Esophagus muscularis mucosa (tissue), 4 donors: ENCODE results near the gene RAD51B. TPM values are rescaled to one million over a fixed set of nuclear protein-coding genes. Genes with fewer than 3 reads are reported as not detected.
"Not testable (repeated sequence)": the region's sequence is repeated elsewhere in the genome, so short reads cannot be mapped to it uniquely, and the experiment has no call there.

Experiments used
- DNase-seq: peaks from one replicate; pipeline ENCODE4 v3.0.0-alpha.2; 2017; ENCODE audit errors: extremely low spot score
- H3K27ac ChIP-seq, 4 donors: fragments of 200-600 bp; sonication (generic); replicated peaks in 1 of 4; 1 replicate in 3 of 4; 2 replicates in 1 of 4; pipeline ENCODE4 v1.5.1; 2016 to 2019; ENCODE audit warnings: mild to moderate bottlenecking in 1 of 4
- H3K27me3 ChIP-seq, 4 donors: fragments of 200-600 bp; sonication (generic); one replicate each; pipeline versions ENCODE4 v1.5.1 to v1.6.0; 2016 to 2019
- H3K36me3 ChIP-seq, 4 donors: fragments of 200-600 bp; sonication (generic); one replicate each; pipeline ENCODE4 v1.5.1; 2016 to 2019
- H3K4me1 ChIP-seq, 4 donors: fragments of 200-600 bp; sonication (generic); one replicate each; pipeline ENCODE4 v1.5.1; 2016 to 2019
- H3K4me3 ChIP-seq, 4 donors: fragments of 200-600 bp; sonication (generic); 1 replicate in 2 of 4; 2 replicates in 2 of 4; pipeline ENCODE4 v1.5.1; 2016 to 2019; ENCODE audit warnings: mild to moderate bottlenecking in 4 of 4, moderate library complexity in 1 of 4
- H3K9me3 ChIP-seq, 4 donors: fragments of 200-600 bp; sonication (generic); 1 replicate in 3 of 4; 2 replicates in 1 of 4; pipeline ENCODE4 v1.5.1; 2016 to 2019
- CTCF ChIP-seq, 3 experiments: fragments of 200-600 bp in 2 of 3; fragments of 450-650 bp in 1 of 3; sonication (generic) in 2 of 3; IDR thresholded peaks; one replicate each; pipeline ENCODE4 v1.5.1; 2017 to 2019; ENCODE audit warnings: antibody characterized with exemption in 3 of 3, mild to moderate bottlenecking in 2 of 3, moderate library complexity in 1 of 3
- EP300 ChIP-seq: sonication (generic); formaldehyde crosslinking; IDR thresholded peaks from one replicate; pipeline ENCODE4 v1.6.1; 2017; ENCODE audit warnings: antibody characterized with exemption
- POLR2A ChIP-seq: fragments of 450-650 bp; IDR thresholded peaks from one replicate; pipeline ENCODE4 v1.6.1; 2017; ENCODE audit warnings: antibody characterized with exemption, moderate library complexity, mild to moderate bottlenecking, low read depth
- POLR2AphosphoS5 ChIP-seq, 2 donors: sonication (generic); formaldehyde crosslinking; IDR thresholded peaks; one replicate each; pipeline ENCODE4 v1.6.1; 2017; ENCODE audit warnings: antibody characterized with exemption in 2 of 2
- WGBS: methylation state at CpG from one replicate; pipeline ENCODE4 v1.1.5; 2018; 5-methylcytosine and 5-hydroxymethylcytosine counted together
- intact Hi-C: fragments of 100-400 bp; cut with DNase I; formaldehyde crosslinking; loops from one replicate; pipeline ENCODE4 v1.15.1; 2023
- total RNA-seq, 4 donors: library from RNA; depleted of rRNA; stranded (reverse); fragments of >200 nt; gene quantifications; one replicate each; pipeline versions ENCODE4 v1.1.0 to v1.2.1, GENCODE V29; 2016

The RAD51B gene
- total RNA-seq, 4 donors from 2014 or later, result 2.8 to 11.1 (median 5.1) TPM

DNA sequence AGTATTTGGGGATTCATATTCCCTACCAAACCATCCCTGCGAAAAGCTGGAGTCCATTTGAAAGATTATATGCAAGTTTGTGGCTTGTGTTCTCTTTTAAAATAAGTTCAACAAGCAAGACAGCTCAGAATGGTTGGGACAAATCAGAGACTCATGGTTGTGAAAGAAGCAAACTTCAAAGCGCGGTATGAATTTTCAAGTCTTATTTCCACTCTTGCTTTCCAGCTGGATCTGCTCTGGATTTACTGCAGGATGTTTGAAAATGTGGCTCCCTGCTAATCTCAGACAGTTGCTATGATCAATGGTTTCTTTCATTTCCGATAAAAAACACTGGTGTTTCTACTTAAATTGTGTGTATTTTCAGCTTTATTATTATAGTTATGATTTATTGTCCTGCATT, 477.5 kb downstream of the RAD51B start:
- intact Hi-C loops, result no loop called here
- H3K27me3 ChIP-seq, result no peaks in the 10 kb centered on the region
- no peaks in the 10 kb centered on the region for H3K9me3 ChIP-seq
- no peak for TF ChIP-seq CTCF (IDR thresholded peaks at IDR 0.05)
- no peak for TF ChIP-seq POLR2AphosphoS5 (IDR thresholded peaks at IDR 0.05)
- TF ChIP-seq EP300, result no peak
- TF ChIP-seq POLR2A, result no peak
- WGBS, result 82% methylated on average over 4 of the region's 4 CpGs
- no peak for DNase-seq
- H3K36me3 ChIP-seq, result no peaks in the 10 kb centered on the region
- H3K4me1 ChIP-seq, result peaks cover 4 to 17% (median 13%) of the 10 kb centered on the region in 4 donors
- H3K4me3 ChIP-seq, result no peak overlapping the region
- H3K27ac ChIP-seq, result no peak overlapping the region

DNA sequence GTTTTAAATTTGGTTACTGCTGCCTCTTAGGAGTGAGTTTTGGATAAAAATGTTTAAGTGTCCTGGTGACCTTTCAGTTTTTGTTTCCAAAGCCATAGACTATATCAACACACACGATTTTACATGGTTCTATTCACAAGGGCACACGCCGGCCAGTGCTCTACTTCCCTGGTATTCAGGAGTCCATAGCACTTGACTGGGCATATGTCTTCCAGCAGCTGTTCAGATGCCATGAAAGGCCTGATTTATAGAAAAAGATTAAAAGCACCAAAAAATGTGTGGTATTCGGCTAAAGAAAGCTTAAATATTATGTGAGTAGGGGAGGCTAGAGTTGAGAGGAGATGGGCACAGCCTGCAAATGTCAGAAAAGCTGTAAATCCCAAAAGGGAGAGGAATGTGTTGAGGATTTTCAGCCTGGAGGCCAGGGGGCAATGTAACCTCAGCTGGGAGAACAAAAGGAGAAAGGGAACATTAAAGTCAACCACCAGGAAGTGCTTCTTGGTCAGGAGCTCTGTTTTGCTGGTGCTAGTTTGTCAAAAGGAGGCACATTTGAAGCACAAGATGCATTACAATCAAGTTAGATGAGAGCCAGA, 478.4 kb downstream of the RAD51B start:
- H3K27me3 ChIP-seq, result no peaks in the 10 kb centered on the region
- H3K9me3 ChIP-seq, result no peaks in the 10 kb centered on the region
- H3K4me1 ChIP-seq, result peaks cover 0 to 11% (median 9%) of the 10 kb centered on the region in 4 donors
- DNase-seq, result no peak
- 91% methylated on average over 4 of the region's 4 CpGs for WGBS
- H3K27ac ChIP-seq, result peak overlapping the region in 1 of 4 donors; percentile 22
- TF ChIP-seq POLR2AphosphoS5 (IDR thresholded peaks at IDR 0.05), result no peak
- no peak for TF ChIP-seq EP300
- TF ChIP-seq POLR2A, result no peak
- peak; percentile 24 to 41 (median 31) for TF ChIP-seq CTCF (IDR thresholded peaks at IDR 0.05)
- no peak overlapping the region for H3K4me3 ChIP-seq
- intact Hi-C loops, result no loop called here
- no peaks in the 10 kb centered on the region for H3K36me3 ChIP-seq

GRCh38 chr14:68300608-68301007, 481.0 kb downstream of the RAD51B start:
- no peaks in the 10 kb centered on the region for H3K27me3 ChIP-seq
- DNase-seq, result no peak
- peaks cover 2 to 13% (median 6%) of the 10 kb centered on the region in 4 donors for H3K4me1 ChIP-seq
- H3K27ac ChIP-seq, result no peak overlapping the region
- intact Hi-C loops, result no loop called here
- H3K4me3 ChIP-seq, result no peak overlapping the region
- no peak for TF ChIP-seq POLR2A
- TF ChIP-seq CTCF (IDR thresholded peaks at IDR 0.05), result no peak
- TF ChIP-seq POLR2AphosphoS5 (IDR thresholded peaks at IDR 0.05), result no peak
- WGBS, result 93% methylated on average over 4 of the region's 4 CpGs
- no peaks in the 10 kb centered on the region for H3K36me3 ChIP-seq
- no peaks in the 10 kb centered on the region for H3K9me3 ChIP-seq

- DNase-seq, result no peak
- TF ChIP-seq EP300, result no peak
- TF ChIP-seq POLR2A, result no peak
- no peak for TF ChIP-seq POLR2AphosphoS5 (IDR thresholded peaks at IDR 0.05)
- TF ChIP-seq CTCF (IDR thresholded peaks at IDR 0.05), result no peak
- Histone ChIP-seq H3K27ac (no peak overlapping the region), H3K9me3 (no peaks in the 10 kb centered on the region), H3K4me1 (peaks cover 0 to 14% (median 7%) of the 10 kb centered on the region in 4 donors), H3K36me3 (no peaks in the 10 kb centered on the region), H3K27me3 (no peaks in the 10 kb centered on the region), H3K4me3 (no peak overlapping the region)
- 65% methylated on average over 1 of the region's 1 CpG for WGBS
- intact Hi-C loops, result no loop called here
These were observed 481.6 kb downstream of the RAD51B start for GRCh38 chr14:68301219-68301618.

- peaks cover 0 to 23% (median 22%) of the 10 kb centered on the region in 4 donors for H3K4me1 ChIP-seq
- H3K36me3 ChIP-seq, intact Hi-C loops, H3K27me3 ChIP-seq, H3K9me3 ChIP-seq, H3K4me3 ChIP-seq, H3K27ac ChIP-seq, DNase-seq: not testable (repeated sequence)
- 97% methylated on average over 2 of the region's 2 CpGs for WGBS
These were observed 483.4 kb downstream of the RAD51B start for GRCh38 chr14:68302938-68303337.
